PC-3 (cell line): Measurements from ENCODE around the gene IL17REL. TPM values are rescaled to one million over a fixed set of nuclear protein-coding genes. Genes with fewer than 3 reads are reported as not detected.
A peak's percentile ranks its signal among the peaks of the same experiment; 100 is the strongest.

Experiments used
- ATAC-seq: fragments of 200-7000 bp; cut with Tn5 transposase; 2 replicates; pipeline ENCODE4 v1.9.1; 2020; ENCODE audit warnings: mild to moderate bottlenecking, moderate library complexity
- BruUV-seq: library from RNA; stranded (reverse); fragments of 400-500 nt; replicated peaks from 2 replicates; lab custom pipeline; 2021; lab: Mats Ljungman, UMichigan
- CTCF ChIA-PET: fragments of 300-600 bp; sonication (Branson Sonifier 250); formaldehyde crosslinking; loops from one replicate; lab custom pipeline; 2022; ENCODE audit warnings: antibody characterized with exemption; lab: Charles Lee
- POLR2A ChIA-PET: fragments of 300-600 bp; sonication (Branson Sonifier 250); formaldehyde crosslinking; loops from one replicate; lab custom pipeline; 2022; ENCODE audit warnings: antibody characterized with exemption; ENCODE audit not compliant: unreplicated experiment; lab: Charles Lee
- DNase-seq: peaks from one replicate; pipeline ENCODE4 v3.0.0-alpha.2; 2015
- H2AFZ ChIP-seq: fragments of 300-600 bp; sonication (generic); 2 replicates; pipeline ENCODE4 v1.6.0; 2016; ENCODE audit warnings: antibody characterized with exemption, low read length
- H3F3A ChIP-seq: fragments of 300-600 bp; sonication (generic); one replicate; pipeline ENCODE4 v1.6.0; 2017; ENCODE audit warnings: antibody characterized with exemption, low read length, control low read depth, mild to moderate bottlenecking; ENCODE audit not compliant: unreplicated experiment
- H3K27ac ChIP-seq: fragments of 300-600 bp; sonication (generic); 2 replicates; pipeline ENCODE4 v1.5.1; 2016; ENCODE audit warnings: mild to moderate bottlenecking, low read length
- H3K27me3 ChIP-seq: fragments of 300-600 bp; sonication (generic); 2 replicates; pipeline ENCODE4 v1.6.1; 2016; ENCODE audit warnings: low read length, mixed read lengths
- H3K36me3 ChIP-seq: fragments of 300-600 bp; sonication (generic); 2 replicates; pipeline ENCODE4 v1.6.1; 2016; ENCODE audit warnings: low read depth, mixed run types, low read length, mixed read lengths
- H3K4me1 ChIP-seq: fragments of 300-600 bp; sonication (generic); 2 replicates; pipeline ENCODE4 v1.5.1; 2016; ENCODE audit warnings: low read length; ENCODE audit not compliant: insufficient read depth
- H3K4me2 ChIP-seq: fragments of 300-600 bp; sonication (generic); 2 replicates; pipeline ENCODE4 v1.6.0; 2016; ENCODE audit warnings: low read length
- H3K4me3 ChIP-seq: fragments of 300-600 bp; sonication (generic); 2 replicates; pipeline ENCODE4 v1.5.1; 2016; ENCODE audit warnings: mild to moderate bottlenecking, low read length, mixed read lengths
- H3K79me2 ChIP-seq: fragments of 300-600 bp; sonication (generic); 2 replicates; pipeline ENCODE4 v1.6.1; 2017; ENCODE audit warnings: low read length, mixed read lengths
- H3K9ac ChIP-seq: fragments of 300-600 bp; sonication (generic); 2 replicates; pipeline ENCODE4 v1.6.0; 2016; ENCODE audit warnings: mild to moderate bottlenecking, low read length
- H3K9me2 ChIP-seq: fragments of 300-600 bp; sonication (generic); replicated peaks from 2 replicates; pipeline ENCODE4 v1.6.1; 2016; ENCODE audit warnings: mixed run types, low read length, mixed read lengths
- H3K9me3 ChIP-seq: fragments of 300-600 bp; sonication (generic); 2 replicates; pipeline ENCODE4 v1.6.1; 2016; ENCODE audit warnings: low read length, mixed read lengths
- H4K20me1 ChIP-seq: fragments of 300-600 bp; sonication (generic); 2 replicates; pipeline ENCODE4 v1.6.1; 2016; ENCODE audit warnings: low read length, mixed read lengths
- CTCF ChIP-seq: fragments of 300-600 bp; sonication (generic); conservative IDR thresholded peaks from 2 replicates; pipeline ENCODE4 v1.5.1; 2017; ENCODE audit warnings: antibody characterized with exemption, low read depth, mild to moderate bottlenecking, low read length
- EZH2 ChIP-seq: fragments of 300-600 bp; sonication (generic); IDR thresholded peaks from one replicate; pipeline ENCODE4 v1.6.1; 2017; ENCODE audit warnings: antibody characterized with exemption, mild to moderate bottlenecking, low read length; ENCODE audit not compliant: unreplicated experiment
- EZH2phosphoT487 ChIP-seq: fragments of 300-600 bp; sonication (generic); IDR thresholded peaks from 2 replicates; pipeline ENCODE4 v1.6.1; 2018; ENCODE audit warnings: mild to moderate bottlenecking, antibody characterized with exemption, low read length, borderline replicate concordance
- intact Hi-C: fragments of 100-400 bp; cut with micrococcal nuclease; formaldehyde crosslinking; loops from 2 replicates; pipeline ENCODE4 v1.9.0; 2023
- total RNA-seq: library from RNA; depleted of rRNA; stranded (reverse); fragments of >200 nt; gene quantifications from 2 replicates; pipeline ENCODE4 v1.2.3, GENCODE V29; 2014

Gene IL17REL
- total RNA-seq, 1 experiment from 2014 or later = 0.04 TPM

- Histone ChIP-seq H3K9me2 (no peaks in the 10 kb centered on the region), H3K9ac (peak within 1 kb of the TSS; percentile 84), H2AFZ (0 out of 2 replicates have a peak within 1 kb of the TSS, but pooled peaks have one; percentile 40), H3K36me3 (peaks cover 19% of the 10 kb centered on the region), H3K27me3 (no peaks in the 10 kb centered on the region), H3K4me1 (peaks cover 26% of the 10 kb centered on the region), H3K4me2 (peak within 1 kb of the TSS; percentile 94), H4K20me1 (peaks cover 25% of the 10 kb centered on the region), H3K79me2 (peaks cover 34% of the 10 kb centered on the region), H3K4me3 (peak within 1 kb of the TSS; percentile 89), H3K9me3 (no peaks in the 10 kb centered on the region), H3F3A (no peaks in the 10 kb centered on the region), H3K27ac (peak within 1 kb of the TSS; percentile 75)
- CTCF ChIA-PET = no interaction called here
- intact Hi-C loops = no loop called here
- POLR2A ChIA-PET = interaction anchor here (0.7 kb wide), 1 partner anchor 226 kb away, joined by 5 read pairs; no protein-coding TSS in a partner anchor
- DNase-seq (peak; percentile 95), ATAC-seq (peak; percentile 77)
- no TSS peak for BruUV-seq
- TF ChIP-seq EZH2phosphoT487 = peak; percentile 79; the same call in 1 of the 2 replicates
- TF ChIP-seq CTCF = no peak
Measured at GRCh38 chr22:49960159-49961004, 52.2 kb downstream of the IL17REL start, which contains the start of gene PIM3. Gene PIM3, plus strand, starts transcription at chr22:49960772. Its CDS starts 176 bp downstream, at chr22:49960948.

GRCh38 chr22:49959782-49960158 is 52.8 kb downstream of the IL17REL start:
- intact Hi-C loops = loop anchor here (1.0 kb wide), 1 partner anchor 23 kb away; no protein-coding TSS in a partner anchor
- Histone ChIP-seq H3K9me2 (no peaks in the 10 kb centered on the region), H3K27ac (peak overlapping the region; percentile 75), H3K9me3 (no peaks in the 10 kb centered on the region), H2AFZ (0 out of 2 replicates have a peak overlapping the region, but pooled peaks have one; percentile 40), H3K4me2 (peak overlapping the region; percentile 94), H3F3A (no peaks in the 10 kb centered on the region), H3K4me1 (peaks cover 26% of the 10 kb centered on the region), H3K79me2 (peaks cover 34% of the 10 kb centered on the region), H3K9ac (peak overlapping the region; percentile 84), H3K27me3 (no peaks in the 10 kb centered on the region), H4K20me1 (peaks cover 25% of the 10 kb centered on the region), H3K36me3 (peaks cover 19% of the 10 kb centered on the region), H3K4me3 (peak overlapping the region; percentile 71)
- CTCF ChIA-PET = no interaction called here
- BruUV-seq = TSS peak; percentile 80
- peak; percentile 48 for ATAC-seq
- POLR2A ChIA-PET = no interaction called here
- peak; percentile 69 for DNase-seq
- TF ChIP-seq EZH2phosphoT487 (no peak; the same call in 1 of the 2 replicates), CTCF (no peak), EZH2 (no peak)
